DOHH2 (cell line): ENCODE data around the gene DNAH10.

Experiments used
- H3F3A ChIP-seq: fragments of 200-600 bp; sonication (generic), shearing (Covaris generic); 2 replicates; pipeline ENCODE4 v1.6.0; 2016; ENCODE audit warnings: antibody characterized with exemption, mild to moderate bottlenecking; ENCODE audit not compliant: control insufficient read depth, insufficient read depth
- H3K27ac ChIP-seq: fragments of 200-600 bp; sonication (generic); 2 replicates; pipeline ENCODE4 v1.5.1; 2014; ENCODE audit warnings: low read depth, mild to moderate bottlenecking, low read length, moderate library complexity
- H3K27me3 ChIP-seq: fragments of 200-600 bp; sonication (generic); 2 replicates; pipeline ENCODE4 v1.6.1; 2014; ENCODE audit warnings: mild to moderate bottlenecking, low read length, mixed read lengths; ENCODE audit not compliant: control insufficient read depth
- H3K36me3 ChIP-seq: fragments of 200-600 bp; sonication (generic); 2 replicates; pipeline ENCODE4 v1.6.1; 2014; ENCODE audit warnings: mild to moderate bottlenecking, low read length, moderate library complexity, mixed read lengths; ENCODE audit not compliant: control insufficient read depth
- H3K4me1 ChIP-seq: fragments of 200-600 bp; sonication (generic); 2 replicates; pipeline ENCODE4 v1.6.1; 2014; ENCODE audit warnings: mild to moderate bottlenecking, low read length, mixed read lengths; ENCODE audit not compliant: control insufficient read depth
- H3K4me2 ChIP-seq: fragments of 200-600 bp; sonication (generic); 2 replicates; pipeline ENCODE4 v1.6.0; 2014; ENCODE audit warnings: mild to moderate bottlenecking, low read length, moderate library complexity
- H3K4me3 ChIP-seq: fragments of 200-600 bp; sonication (generic); 2 replicates; pipeline ENCODE4 v1.5.1; 2014; ENCODE audit warnings: mild to moderate bottlenecking, low read length, mixed read lengths
- H3K79me2 ChIP-seq: fragments of 200-600 bp; sonication (generic); 2 replicates; pipeline ENCODE4 v1.6.1; 2014; ENCODE audit warnings: mild to moderate bottlenecking, low read length, mixed read lengths; ENCODE audit not compliant: control insufficient read depth
- H3K9me2 ChIP-seq: fragments of 200-600 bp; sonication (generic); replicated peaks from 2 replicates; pipeline ENCODE4 v1.6.1; 2014; ENCODE audit warnings: mild to moderate bottlenecking, low read length, mixed read lengths; ENCODE audit not compliant: control insufficient read depth
- H3K9me3 ChIP-seq: fragments of 200-600 bp; sonication (generic); 2 replicates; pipeline ENCODE4 v1.6.1; 2014; ENCODE audit warnings: antibody characterized with exemption, low read length, mixed read lengths; ENCODE audit not compliant: control insufficient read depth, insufficient read depth
- H4K20me1 ChIP-seq: fragments of 200-600 bp; sonication (generic); 2 replicates; pipeline ENCODE4 v1.6.0; 2014; ENCODE audit warnings: low read depth, mild to moderate bottlenecking, antibody characterized with exemption, low read length, moderate library complexity; ENCODE audit not compliant: control insufficient read depth, insufficient read depth
- CTCF ChIP-seq: fragments of 200-600 bp; sonication (generic); IDR thresholded peaks from one replicate; pipeline ENCODE4 v1.5.1; 2014; ENCODE audit warnings: antibody characterized with exemption, mild to moderate bottlenecking, low read depth, low read length; ENCODE audit not compliant: poor library complexity, severe bottlenecking
- EZH2phosphoT487 ChIP-seq: fragments of 200-600 bp; sonication (generic); IDR thresholded peaks from 2 replicates; pipeline ENCODE4 v1.6.1; 2017; ENCODE audit warnings: borderline replicate concordance, mild to moderate bottlenecking, antibody characterized with exemption, low read length, moderate library complexity, mixed read lengths

Gene DNAH10

DNA sequence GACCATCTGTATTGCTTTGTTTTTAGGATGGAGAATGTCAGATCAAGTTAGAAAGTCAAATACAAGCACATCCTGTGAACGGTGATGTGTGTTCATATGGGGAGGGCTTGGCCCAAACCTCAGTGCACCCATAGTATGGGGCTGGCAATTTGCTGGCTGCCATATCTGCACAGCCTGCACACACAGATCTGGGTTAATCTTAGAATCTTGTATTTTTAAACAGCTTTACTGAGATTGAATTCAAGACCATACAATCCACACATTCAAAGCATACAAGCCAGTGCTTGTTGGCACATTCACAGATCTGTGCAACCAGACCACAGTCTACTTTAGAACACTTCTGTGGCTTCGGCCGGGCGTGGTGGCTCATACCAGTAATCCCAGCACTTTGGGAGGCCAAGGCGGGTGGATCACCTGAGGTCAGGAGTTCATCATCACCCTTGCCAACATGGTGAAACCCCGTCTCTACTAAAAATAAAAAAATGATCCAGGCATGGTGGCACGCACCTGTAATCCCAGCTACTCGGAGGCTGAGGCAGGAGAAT, 120.1 kb downstream of the DNAH10 start:
- no peak overlapping the region for H3K27ac ChIP-seq
- no peak for TF ChIP-seq CTCF
- TF ChIP-seq EZH2phosphoT487, result no peak
- H3K4me2 ChIP-seq, result no peak overlapping the region
- no peaks in the 10 kb centered on the region for H3K4me1 ChIP-seq
- no peaks in the 10 kb centered on the region for H4K20me1 ChIP-seq
- no peaks in the 10 kb centered on the region for H3K36me3 ChIP-seq
- H3K9me3 ChIP-seq, result no peaks in the 10 kb centered on the region
- no peak overlapping the region for H3K4me3 ChIP-seq
- no peaks in the 10 kb centered on the region; the same call in 1 of the 2 replicates for H3K27me3 ChIP-seq
- no peaks in the 10 kb centered on the region for H3F3A ChIP-seq
- H3K79me2 ChIP-seq, result no peaks in the 10 kb centered on the region
- H3K9me2 ChIP-seq, result no peaks in the 10 kb centered on the region

DNA sequence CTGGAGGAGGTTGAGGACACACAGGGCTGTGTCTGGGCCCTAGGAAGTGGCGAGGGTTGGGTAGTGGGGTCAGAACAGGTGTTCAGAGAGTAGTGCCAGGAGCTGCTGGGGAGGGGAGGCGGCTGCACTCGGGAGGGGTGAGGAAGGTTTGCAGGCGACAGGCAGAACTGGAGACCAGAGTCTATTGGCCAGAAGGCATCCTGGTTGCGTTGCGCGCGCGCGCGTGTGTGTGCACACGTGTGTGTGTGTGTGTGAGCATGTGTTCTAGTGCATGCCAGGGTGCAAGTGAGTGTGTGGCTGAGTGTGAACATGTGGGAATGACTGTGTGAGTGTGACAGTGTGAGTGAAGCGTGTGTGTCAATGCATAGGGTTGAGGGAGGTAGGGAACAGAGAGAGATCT, 124.2 kb downstream of the DNAH10 start:
- no peaks in the 10 kb centered on the region for H3K4me1 ChIP-seq
- H3K9me2 ChIP-seq, result no peaks in the 10 kb centered on the region

DNA sequence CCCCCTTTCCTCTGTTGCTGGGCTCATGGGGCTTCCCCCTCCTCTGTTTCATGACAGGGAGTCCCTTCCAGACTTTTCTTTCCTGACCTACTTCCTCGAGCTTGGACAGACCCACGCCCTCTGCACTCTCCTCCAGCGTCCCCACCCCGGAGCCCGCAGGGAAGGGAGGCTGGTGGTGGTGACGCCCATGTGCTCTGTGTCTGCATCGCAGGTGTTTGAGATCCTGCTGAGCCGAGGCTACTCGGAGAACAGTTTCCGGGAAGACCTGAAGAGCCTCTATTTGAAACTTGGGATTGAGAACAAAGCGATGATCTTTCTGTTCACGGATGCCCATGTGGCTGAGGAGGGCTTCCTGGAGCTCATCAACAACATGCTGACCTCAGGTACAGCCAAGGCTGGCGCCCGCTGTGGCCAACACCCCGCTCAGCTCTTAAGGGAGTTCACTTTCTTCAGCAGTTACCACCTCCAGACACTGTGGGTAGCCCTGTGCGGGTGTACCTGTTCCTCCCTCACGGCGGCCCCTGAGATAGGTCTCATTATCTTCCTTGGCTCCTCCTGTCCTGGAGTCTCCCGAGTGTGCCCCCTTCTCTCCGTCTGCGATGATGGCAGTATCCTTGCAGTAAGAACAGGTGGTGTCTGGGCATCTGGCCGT, 125.0 kb downstream of the DNAH10 start:
- no peaks in the 10 kb centered on the region for H3F3A ChIP-seq
- no peaks in the 10 kb centered on the region for H3K9me2 ChIP-seq
- no peaks in the 10 kb centered on the region for H3K79me2 ChIP-seq
- H3K27ac ChIP-seq, result no peak overlapping the region
- no peaks in the 10 kb centered on the region for H3K9me3 ChIP-seq
- no peaks in the 10 kb centered on the region for H3K36me3 ChIP-seq
- H3K27me3 ChIP-seq, result peaks cover 5% of the 10 kb centered on the region; the same call in 1 of the 2 replicates
- TF ChIP-seq CTCF, result no peak
- TF ChIP-seq EZH2phosphoT487, result no peak
- H3K4me3 ChIP-seq, result no peak overlapping the region
- no peaks in the 10 kb centered on the region for H4K20me1 ChIP-seq
- no peak overlapping the region for H3K4me2 ChIP-seq
- no peaks in the 10 kb centered on the region for H3K4me1 ChIP-seq

More for the DNA sequence above, 124.2 kb downstream of the DNAH10 start:
- Histone ChIP-seq H3K4me3 (no peak overlapping the region), H3F3A (no peaks in the 10 kb centered on the region), H4K20me1 (no peaks in the 10 kb centered on the region), H3K36me3 (no peaks in the 10 kb centered on the region), H3K27ac (no peak overlapping the region), H3K4me2 (no peak overlapping the region), H3K27me3 (peaks cover 5% of the 10 kb centered on the region; the same call in 1 of the 2 replicates), H3K9me3 (no peaks in the 10 kb centered on the region), H3K79me2 (no peaks in the 10 kb centered on the region)
- TF ChIP-seq EZH2phosphoT487 (no peak), CTCF (no peak)
